Activated T-helper 9 cell treated with anti-CD3 and anti-CD28 coated beads, Interleukin-2, amount 50 U/mL, for 16 hours (primary cell): Measurements from ENCODE around the gene DNAJC4.
"Not testable (repeated sequence)": the region's sequence is repeated elsewhere in the genome, so short reads cannot be mapped to it uniquely, and the experiment has no call there.

Experiments
- DNase-seq: peaks from one replicate; pipeline ENCODE4 v3.0.0-alpha.2; 2020; ENCODE audit warnings: low read depth

Gene DNAJC4

GRCh38 chr11:64245401-64245796 lies 15.1 kb downstream of the DNAJC4 start:
- DNase-seq, result no peak

- peak; percentile 72 for DNase-seq
Measured at GRCh38 chr11:64245797-64246620, 15.7 kb downstream of the DNAJC4 start.

- not testable (repeated sequence) for DNase-seq
Measured at GRCh38 chr11:64246621-64246870, 16.2 kb downstream of the DNAJC4 start.

GRCh38 chr11:64246871-64247728 lies 16.8 kb downstream of the DNAJC4 start, which contains the start of gene PPP1R14B:
Gene PPP1R14B (minus strand): TSS chr11:64246943. CDS start chr11:64246673, 270 bp downstream.
- DNase-seq, result peak; percentile 73

GRCh38 chr11:64247729-64248531 lies 17.6 kb downstream of the DNAJC4 start:
- DNase-seq, result no peak

- no peak for DNase-seq
Measured at GRCh38 chr11:64248578-64248977, 18.2 kb downstream of the DNAJC4 start.

- DNase-seq, result no peak
Measured at GRCh38 chr11:64249038-64249437, 18.7 kb downstream of the DNAJC4 start.

GRCh38 chr11:64249563-64250414 lies 19.4 kb downstream of the DNAJC4 start:
- no peak for DNase-seq

GRCh38 chr11:64250415-64251015 lies 20.2 kb downstream of the DNAJC4 start:
- no peak for DNase-seq

- peak; percentile 61 for DNase-seq
Measured at GRCh38 chr11:64251016-64251752, 20.8 kb downstream of the DNAJC4 start, which contains the start of gene PLCB3. Gene PLCB3 (plus strand): TSS chr11:64251530. CDS start chr11:64251650, 120 bp downstream.

GRCh38 chr11:64251753-64252002 lies 21.3 kb downstream of the DNAJC4 start:
- DNase-seq, result no peak

- DNase-seq, result no peak
Measured at GRCh38 chr11:64252003-64252872, 21.9 kb downstream of the DNAJC4 start.

GRCh38 chr11:64253043-64253442 lies 22.7 kb downstream of the DNAJC4 start:
- DNase-seq, result no peak

GRCh38 chr11:64253481-64253880 lies 23.1 kb downstream of the DNAJC4 start:
- no peak for DNase-seq

GRCh38 chr11:64254326-64254725 lies 24.0 kb downstream of the DNAJC4 start:
- no peak for DNase-seq

- DNase-seq, result no peak
Measured at GRCh38 chr11:64255135-64256128, 25.1 kb downstream of the DNAJC4 start.

GRCh38 chr11:64256300-64256699 lies 26.0 kb downstream of the DNAJC4 start:
- no peak for DNase-seq

GRCh38 chr11:64258356-64258755 lies 28.0 kb downstream of the DNAJC4 start:
- DNase-seq, result no peak
